Mesenteric fat pad (tissue), 1 donor: ENCODE measurements around the gene TECR. TPM values are rescaled to one million over a fixed set of nuclear protein-coding genes. Genes with fewer than 3 reads are reported as not detected.
"Not testable (repeated sequence)": the region's sequence is repeated elsewhere in the genome, so short reads cannot be mapped to it uniquely, and the experiment has no call there.

Source experiments
- DNase-seq: peaks from one replicate; pipeline ENCODE4 v3.0.0-alpha.2; 2020; ENCODE audit warnings: low spot score
- long read RNA-seq: library from polyadenylated mRNA; unstranded; transcript quantifications from one replicate; pipeline ENCODE4 v2.0.0, GENCODE V29; 2020
- total RNA-seq: library from RNA; stranded (reverse); fragmentation: NEBNext Ultra II Directional; extraction: Animal tissue kit (Norgen Biotek cat#: 25700); gene quantifications from one replicate; pipeline ENCODE4 v1.2.1, GENCODE V29; 2021
- donor health status: DM: yes; HTN: yes; CAD: no.

Gene TECR
- total RNA-seq: 119 TPM
- long read RNA-seq, transcript TECR-201 (13 exons, 1,171 nt): major isoform, 47 of 98 reads
- long read RNA-seq, transcript TECR-207 (12 exons, 1,188 nt): minor isoform, 13 of 98 reads
- long read RNA-seq, partial matches to known transcripts: 5 of 98 reads
- long read RNA-seq, other reads (novel, unspliced or antisense): 28 of 98 reads

GRCh38 chr19:14529254-14530004, at the start of gene TECR:
TSS of gene TECR (plus strand) at chr19:14529594. CDS start at chr19:14529697, 103 bp downstream.
- DNase-seq: peak; percentile 99

- peak; percentile 91 for DNase-seq
Observed at GRCh38 chr19:14479975-14480699, 49.3 kb upstream of the TECR start.

- no peak for DNase-seq
Observed at GRCh38 chr19:14480700-14481079, 48.7 kb upstream of the TECR start.

GRCh38 chr19:14482172-14482941, 47.0 kb upstream of the TECR start:
- DNase-seq: no peak

- no peak for DNase-seq
Observed at GRCh38 chr19:14487370-14488125, 41.8 kb upstream of the TECR start.

GRCh38 chr19:14492756-14493337, 36.5 kb upstream of the TECR start:
- no peak for DNase-seq

GRCh38 chr19:14494411-14494810, 35.0 kb upstream of the TECR start:
- DNase-seq: no peak

GRCh38 chr19:14494910-14495671, 34.3 kb upstream of the TECR start:
- no peak for DNase-seq

GRCh38 chr19:14495672-14496028, 33.7 kb upstream of the TECR start:
- DNase-seq: no peak

- peak; percentile 99 for DNase-seq
Observed at GRCh38 chr19:14496029-14496833, 33.2 kb upstream of the TECR start, which contains the start of gene GIPC1. TSS of gene GIPC1 (minus strand) at chr19:14496127. CDS start at chr19:14482976, 13,151 bp downstream.

GRCh38 chr19:14496834-14497227, 32.6 kb upstream of the TECR start:
- DNase-seq: no peak

- DNase-seq: no peak
Observed at GRCh38 chr19:14497228-14497921, 32.0 kb upstream of the TECR start.

- DNase-seq: no peak
Observed at GRCh38 chr19:14502334-14503092, 26.9 kb upstream of the TECR start.

GRCh38 chr19:14503285-14503684, 26.1 kb upstream of the TECR start:
- DNase-seq: no peak

GRCh38 chr19:14504575-14504974, 24.8 kb upstream of the TECR start:
- not testable (repeated sequence) for DNase-seq

- no peak for DNase-seq
Observed at GRCh38 chr19:14505488-14506239, 23.7 kb upstream of the TECR start.
